HG03342 (cell line): ENCODE measurements around the gene CCSER2.
"Not testable (repeated sequence)": the region's sequence is repeated elsewhere in the genome, so short reads cannot be mapped to it uniquely, and the experiment has no call there.

Experiments used
- ATAC-seq: cut with Tn5 transposase; IDR thresholded peaks from one replicate; pipeline ENCODE4 v1.9.1; 2021; ENCODE audit warnings: mild to moderate bottlenecking, moderate library complexity; ENCODE audit not compliant: unreplicated experiment

The CCSER2 gene

DNA sequence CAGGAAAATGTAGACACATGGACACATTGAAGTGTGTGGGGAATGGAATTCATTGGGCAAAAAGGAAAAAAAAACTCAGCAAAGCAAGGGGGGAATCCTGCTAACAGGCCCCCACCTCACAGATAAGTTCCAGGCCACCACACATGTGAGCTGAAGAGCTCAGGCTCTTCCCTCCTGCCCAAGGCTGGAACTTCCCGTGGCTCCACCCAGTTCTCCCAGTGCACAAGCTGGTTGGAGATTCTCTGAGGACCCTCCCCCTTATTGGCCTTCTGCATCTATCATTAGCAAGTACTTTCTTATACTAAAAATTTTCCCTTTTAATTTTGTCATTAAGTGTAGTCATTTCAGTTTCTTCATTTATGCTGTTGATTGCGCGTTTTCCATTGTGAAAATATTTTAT lies 190.8 kb downstream of the CCSER2 start:
- ATAC-seq = no peak

DNA sequence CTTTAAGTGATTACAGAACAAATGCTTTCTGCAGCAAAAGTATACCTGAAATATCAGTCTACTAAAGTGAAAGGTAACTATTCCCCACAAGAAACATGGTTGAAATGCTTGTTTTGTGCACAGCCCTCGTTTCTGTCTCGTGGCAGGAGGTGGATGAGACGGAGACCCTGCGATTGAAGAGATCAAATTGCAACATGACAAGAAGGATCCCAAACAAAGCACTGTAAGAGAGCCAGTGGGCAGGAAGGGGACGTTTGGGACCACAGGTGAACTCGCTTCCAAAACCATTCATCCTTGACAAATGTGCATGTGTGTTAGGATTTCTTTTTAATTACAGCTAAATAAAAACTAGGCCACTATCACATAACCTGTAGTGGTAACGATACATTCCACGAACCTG lies 192.6 kb downstream of the CCSER2 start:
- no peak for ATAC-seq

DNA sequence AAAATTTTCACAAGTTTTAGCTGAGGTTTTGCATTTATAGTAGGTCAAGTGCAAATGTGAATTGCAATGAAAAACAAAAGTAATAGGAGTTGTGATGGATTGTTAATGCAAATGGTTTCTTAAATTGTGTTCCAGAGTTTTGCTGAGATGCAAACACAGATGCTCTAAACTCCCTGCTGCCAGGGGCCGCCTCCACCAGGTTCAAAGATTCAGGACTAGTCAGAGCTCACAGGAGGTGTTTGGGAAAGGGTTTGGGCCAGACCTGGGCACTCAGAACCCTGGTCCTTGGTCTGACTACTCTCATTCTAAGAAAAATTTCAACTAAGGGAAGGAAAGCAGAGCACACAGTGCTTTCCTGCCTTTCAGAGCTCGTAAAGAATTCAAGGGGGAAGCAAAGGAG lies 193.1 kb downstream of the CCSER2 start:
- ATAC-seq = no peak

DNA sequence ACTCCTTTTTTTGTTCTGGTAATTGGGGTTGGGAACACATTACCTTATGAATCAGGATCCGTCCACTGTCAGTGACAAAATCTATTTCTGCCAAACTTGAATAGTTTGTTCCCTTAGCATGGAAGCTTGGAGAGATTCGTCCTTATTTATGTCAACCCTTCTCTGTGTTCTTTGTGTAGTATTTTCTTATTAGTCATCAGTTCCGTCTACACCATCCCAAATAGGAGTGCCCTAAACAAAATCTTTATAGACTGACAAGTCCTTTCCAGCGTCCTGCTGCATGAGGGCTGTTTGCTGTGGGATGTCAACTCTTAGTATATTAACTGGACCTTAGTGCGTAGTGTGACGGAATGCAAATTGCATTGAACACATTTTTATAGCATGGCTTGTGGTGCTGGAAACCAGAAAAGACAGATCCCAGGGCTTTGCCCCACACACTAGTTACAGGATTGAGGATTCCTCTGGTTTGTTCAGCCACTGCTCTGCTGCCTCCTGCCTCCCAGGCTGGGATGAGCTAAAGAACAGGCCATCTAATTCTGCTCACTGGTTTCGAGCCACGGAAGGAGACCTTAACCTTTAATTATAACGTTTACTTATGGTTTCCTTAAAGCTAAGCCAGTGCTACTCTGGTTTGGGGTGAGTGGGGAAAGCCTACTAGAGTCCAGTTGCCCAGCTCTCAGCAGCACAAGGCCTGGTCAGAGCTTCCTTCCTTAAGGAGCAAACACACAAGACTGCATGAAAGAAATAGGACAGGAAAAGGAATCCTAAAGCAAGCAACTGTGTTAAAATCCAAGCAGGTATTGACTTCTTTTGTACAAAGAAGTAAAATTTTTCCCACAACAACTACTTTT lies 194.4 kb downstream of the CCSER2 start:
- no peak for ATAC-seq

DNA sequence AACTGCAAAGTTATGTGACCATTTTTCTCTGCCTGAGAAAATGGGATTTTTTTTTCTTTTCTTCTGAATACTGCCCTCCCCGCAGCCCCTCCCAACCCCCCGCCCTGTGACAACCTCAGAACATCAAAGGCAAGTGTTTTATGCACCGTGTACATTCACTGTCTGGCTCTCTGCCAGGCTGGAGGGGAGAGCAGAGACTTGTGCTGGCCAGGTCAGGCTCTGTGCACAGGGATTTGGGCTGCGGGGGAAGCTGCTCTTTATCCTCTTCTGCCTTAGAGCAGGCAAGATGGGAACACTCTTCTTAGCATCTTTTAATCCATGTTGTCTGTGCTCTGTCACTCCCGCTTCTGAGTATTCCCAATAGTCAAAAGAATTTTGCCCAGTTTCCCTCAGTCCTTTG lies 195.1 kb downstream of the CCSER2 start:
- no peak for ATAC-seq

DNA sequence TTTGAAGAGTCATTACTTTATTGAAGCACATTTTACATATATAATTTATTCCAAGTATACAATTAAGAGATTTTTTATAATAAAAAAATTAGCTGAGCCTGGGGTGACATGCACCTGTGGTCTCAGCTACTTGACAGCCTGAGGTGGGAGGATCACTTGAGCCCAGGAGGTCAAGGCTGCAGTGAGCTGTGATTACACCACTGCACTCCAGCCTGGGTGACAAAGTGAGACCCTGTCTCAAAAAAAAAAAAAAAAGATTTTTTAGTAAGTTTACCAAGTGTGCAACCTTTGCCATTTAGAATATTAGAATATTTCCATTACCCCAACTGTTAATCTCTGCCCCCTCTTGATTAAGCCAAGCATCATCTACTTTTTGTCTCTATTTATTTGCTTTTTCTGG lies 196.0 kb downstream of the CCSER2 start:
- ATAC-seq = no peak

DNA sequence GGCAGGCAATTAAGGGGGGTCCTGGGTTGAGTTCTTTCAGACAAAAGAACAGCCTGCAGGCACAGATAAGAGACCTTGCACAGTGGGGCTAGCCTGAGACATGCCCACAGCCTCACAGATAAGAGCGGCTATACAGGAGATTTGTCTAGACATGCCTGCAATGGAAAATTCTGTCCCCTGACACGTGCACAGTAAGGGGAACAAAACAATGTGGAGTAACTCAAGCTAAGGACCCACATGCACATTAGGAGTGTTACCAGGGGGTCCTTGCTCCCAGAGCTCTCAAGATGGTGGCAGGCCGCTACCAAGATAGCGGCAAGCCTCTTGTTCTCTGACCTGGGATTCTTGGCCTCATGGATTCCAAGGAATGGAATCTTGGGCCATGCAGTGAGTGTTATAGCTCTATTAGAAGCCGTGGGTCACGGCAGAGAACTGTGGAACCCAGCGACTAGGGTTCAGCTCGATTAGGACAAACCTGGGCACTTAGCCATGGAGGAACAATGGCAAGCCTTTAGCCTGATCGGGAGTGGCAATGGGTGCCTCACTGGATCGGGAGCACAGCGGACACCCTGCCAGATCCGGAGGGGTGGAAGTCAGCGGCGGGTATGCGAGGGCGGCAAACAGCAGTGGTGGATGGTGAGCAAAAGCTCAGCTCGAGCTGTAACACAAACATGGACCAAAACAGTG lies 196.9 kb downstream of the CCSER2 start:
- ATAC-seq = no peak

DNA sequence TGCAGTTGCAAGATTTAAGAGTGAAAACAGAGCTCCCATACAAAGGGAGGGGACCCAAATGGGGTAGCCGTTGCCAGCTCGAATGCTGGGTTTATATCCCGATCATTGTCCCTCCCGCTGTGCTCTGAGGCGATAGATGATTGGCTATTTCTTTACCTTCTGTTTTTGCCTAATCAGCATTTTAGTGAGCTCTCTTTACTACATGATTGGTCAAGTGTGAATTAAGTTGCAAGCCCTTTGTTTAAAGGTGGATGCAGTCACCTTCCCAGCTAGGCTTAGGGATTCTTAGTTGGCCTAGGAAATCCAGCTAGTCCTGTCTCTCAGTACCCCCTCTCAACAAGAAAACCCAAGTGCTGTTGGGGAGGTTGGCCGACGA lies 197.4 kb downstream of the CCSER2 start:
- ATAC-seq = not testable (repeated sequence)

DNA sequence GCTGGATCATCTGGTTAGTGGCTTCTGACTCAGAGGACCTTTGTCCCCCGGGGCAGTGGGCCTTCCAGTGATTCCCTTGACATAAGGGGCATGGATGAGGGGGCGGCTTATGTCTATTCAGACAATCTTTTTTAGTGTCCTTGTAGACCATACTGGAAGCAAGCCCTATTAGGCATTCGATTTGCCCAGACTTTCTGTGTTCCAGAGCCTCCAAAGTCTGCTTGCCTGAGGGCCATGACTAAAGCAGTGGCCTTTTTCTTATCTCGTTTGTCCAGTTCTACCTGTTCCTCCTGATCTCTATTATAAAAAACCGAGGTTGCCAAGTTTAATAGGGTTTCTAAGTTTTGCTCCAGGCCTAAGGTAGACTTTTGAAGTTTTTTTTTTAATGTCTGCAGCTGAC lies 199.0 kb downstream of the CCSER2 start:
- not testable (repeated sequence) for ATAC-seq

DNA sequence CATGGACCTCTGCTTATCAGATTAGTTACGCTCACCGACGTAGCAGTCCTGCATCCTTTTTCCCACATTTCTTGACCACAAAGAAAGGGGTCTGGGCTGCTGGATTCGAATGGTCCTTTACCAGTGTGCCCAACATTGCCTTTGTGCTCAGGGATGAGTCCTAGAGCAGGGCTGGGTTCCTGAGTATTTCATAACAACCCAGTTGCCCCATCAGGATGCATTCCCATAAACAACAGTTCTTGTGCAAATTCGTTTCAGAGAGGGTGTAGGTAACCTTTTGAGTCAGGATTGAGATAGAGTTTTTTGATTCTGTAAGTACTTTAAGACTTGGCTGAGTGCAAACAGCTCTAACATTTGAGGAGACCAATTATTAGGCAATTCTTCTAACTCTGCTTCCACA lies 200.1 kb downstream of the CCSER2 start:
- ATAC-seq = not testable (repeated sequence)

DNA sequence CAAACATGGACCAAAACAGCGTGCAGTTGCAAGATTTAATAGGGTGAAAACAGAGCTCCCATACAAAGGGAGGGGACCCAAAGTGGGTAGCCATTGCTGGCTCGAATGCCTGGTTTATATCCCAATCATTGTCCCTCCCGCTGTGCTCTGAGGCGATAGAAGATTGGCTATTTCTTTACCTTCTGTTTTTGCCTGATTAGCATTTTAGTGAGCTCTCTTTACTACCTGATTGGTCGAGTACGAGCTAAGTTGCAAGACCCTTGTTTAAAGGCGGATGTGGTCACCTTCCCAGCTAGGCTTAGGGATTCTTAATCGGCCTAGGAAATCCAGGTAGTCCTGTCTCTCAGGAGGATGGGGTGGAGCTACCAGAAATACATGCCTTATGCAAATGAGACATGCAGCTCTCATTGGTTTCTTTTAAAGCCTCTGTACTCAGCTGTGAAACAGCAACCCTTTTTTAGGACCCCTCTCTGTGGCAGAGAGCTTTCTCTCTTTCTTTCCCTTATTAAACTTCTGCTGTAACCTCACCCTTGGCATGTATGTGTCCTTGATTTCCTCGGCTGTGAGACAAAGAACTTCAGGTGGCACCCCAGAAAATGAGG lies 202.4 kb downstream of the CCSER2 start:
- ATAC-seq = no peak

DNA sequence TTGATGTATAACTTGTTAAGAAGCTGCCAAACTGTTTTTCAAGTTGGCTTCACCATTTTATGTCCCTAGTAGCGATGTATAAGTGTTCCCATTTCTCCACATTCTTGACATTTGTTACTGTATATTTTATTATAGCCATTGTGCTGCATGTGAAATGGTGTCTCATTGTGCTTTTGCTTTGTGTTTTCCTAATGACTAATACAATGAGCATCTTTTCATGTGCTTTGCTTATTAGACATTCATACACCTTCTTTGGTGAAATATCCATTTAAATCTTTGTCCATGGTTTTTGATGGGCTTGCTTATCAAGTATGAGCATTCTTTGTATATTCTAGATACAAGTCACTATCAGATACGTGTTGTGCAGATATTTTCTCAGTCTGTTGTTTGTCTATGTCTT lies 203.0 kb downstream of the CCSER2 start:
- no peak for ATAC-seq

DNA sequence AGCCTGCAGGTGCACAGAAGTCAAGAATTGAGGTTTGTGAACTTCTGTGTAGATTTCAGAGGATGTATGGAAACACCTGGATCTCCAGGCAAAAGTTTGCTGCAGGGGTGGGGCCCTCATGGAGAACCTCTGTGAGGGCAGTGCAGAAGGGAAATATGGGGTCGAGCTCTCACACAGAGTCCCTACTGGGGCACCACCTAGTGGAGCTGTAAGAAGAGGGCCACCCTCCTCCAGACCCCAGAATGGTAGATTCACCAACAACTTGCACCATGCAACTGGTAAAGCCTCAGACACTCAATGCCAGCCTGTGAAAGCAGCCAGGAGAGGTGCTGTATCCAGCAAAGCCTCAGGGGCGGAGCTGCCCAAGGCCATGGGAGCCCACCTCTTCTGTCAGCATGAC lies 205.8 kb downstream of the CCSER2 start:
- ATAC-seq = no peak

DNA sequence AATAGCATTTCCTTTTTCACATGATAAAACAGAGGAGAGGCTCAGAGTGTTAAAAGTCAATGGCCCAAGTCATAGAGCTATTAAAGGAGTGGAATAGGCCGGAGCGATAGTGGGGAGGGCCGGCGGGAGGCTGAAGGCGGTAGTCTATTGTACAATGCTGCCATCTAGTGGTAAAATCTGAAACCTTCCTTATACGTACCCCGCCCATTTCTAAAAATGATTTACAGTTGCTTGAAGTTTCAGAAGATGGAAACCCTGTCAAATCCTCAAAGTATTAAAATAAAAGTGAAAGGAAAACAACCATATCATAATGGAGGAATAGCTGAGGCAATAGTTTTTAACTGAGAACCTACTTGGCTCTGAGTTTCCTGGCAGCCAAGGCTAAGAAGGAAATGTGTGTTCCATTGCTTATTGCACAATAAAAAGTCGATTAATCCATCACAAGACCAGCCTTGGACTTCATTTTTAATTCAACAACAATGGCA lies 209.1 kb downstream of the CCSER2 start:
- peak; percentile 76 for ATAC-seq

DNA sequence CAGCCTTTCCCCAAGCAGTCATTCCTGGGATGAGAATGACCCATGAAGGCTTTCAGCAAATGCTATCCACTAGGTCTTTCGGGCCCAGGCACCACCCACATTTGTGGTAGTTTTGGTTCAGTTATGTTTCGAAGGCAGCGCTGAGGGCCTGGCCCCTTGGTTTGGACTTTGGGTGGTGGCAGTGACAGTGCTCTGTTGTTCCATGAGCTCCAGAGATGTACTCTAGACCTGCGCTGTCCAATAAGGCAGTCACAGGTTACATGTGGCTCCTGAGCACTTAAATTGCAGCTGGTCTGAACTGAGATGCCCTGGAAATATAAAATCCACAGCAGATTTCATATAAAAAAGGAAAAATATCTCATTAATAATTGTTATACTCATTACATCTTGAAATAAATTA lies 209.6 kb downstream of the CCSER2 start:
- ATAC-seq = no peak

DNA sequence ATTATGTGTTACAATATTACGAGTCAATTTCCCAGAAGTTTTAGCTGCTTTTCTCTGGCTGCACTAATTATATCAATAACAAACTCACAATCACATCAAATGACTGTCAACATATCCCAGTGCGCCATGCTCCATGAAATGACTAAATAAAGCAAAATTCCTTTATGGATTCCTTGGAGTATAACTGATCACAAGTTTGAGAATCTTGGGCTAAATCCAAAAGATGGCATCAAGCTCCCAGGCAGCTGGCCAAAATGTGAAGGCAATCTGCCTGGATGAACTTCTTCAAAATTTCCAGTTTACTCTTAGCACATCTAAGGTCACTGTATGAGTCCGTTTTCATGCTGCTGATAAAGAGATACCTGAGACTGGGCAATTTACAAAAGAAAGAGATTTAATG lies 210.8 kb downstream of the CCSER2 start:
- no peak for ATAC-seq

DNA sequence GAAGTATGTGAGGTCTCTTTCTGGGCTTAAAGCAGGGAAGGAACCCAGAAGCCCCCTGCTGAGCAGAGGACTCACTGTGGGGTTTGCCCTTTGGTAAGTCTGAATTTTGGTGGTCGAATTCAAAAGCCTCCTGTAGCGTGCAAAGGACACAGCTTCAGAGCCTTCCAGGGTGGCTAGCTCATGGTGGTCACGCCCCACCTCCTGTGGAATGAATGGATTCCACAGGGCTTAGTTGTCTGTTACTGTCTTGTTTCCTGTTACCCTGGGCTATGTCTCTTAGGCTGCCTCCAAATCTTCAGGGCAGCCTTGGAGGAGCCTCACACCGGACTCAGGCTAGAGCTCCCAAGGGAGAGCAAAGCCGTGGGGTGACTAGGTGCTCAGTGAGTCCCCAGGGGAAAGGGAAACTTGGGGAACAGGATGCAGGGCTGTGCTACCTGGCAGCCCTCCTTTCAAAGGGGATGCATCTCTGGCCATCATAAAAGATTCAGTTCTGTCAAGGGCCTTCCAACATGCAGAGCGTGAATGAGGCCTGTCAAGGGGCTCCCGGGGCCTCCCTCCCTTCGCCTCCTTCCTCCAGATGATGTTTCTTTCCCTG lies 211.7 kb downstream of the CCSER2 start:
- ATAC-seq = peak; percentile 8

DNA sequence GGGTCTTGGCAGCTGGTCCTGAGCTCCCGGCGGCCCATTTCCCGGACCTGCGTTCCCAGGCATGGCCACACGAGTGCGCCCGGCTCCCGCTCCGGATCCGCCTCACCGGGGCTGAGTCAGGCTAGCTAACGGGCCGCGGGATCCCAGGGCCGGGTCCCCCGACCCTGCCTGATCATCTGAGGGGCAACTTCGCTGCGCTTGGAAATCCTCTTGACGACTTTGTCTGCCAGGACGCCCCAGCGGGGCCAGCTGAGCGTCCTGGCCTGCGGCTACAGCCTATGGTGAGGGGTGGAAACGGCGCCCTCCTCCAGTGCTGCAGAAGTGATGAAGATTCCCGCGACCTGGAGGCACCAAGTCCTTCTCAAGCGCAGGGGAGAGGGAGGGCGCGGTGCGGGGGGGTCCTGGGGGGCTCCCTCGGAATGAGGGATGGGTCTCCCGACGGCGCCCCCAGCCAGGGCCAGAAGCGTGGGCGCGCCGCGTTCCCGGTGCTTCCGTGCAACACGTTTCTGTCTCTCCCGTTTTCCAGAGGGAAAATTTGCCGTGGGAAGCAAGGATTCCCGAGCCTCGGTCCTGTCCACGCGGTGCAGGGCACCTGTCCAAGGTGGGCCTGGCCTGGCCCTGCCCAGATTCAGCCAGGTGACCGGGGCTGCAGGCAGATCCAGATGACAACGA lies 212.4 kb downstream of the CCSER2 start:
- ATAC-seq = peak; percentile 76

DNA sequence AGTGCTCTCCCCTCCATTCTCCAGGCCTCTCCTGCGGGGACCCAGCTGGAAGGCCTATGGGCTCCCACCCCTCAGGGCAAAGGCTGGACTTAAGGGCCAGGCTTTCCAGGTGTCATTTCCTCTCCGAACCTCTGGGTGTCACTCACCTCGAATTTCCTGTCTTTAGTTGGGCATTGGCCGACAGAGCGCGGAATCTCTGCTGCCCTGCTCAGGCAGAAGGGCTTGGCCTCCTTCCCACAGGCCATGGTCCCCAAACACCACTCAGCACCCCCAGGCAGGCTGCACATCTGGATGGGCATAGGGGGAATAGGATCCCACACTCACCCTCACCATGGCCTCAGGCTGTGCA lies 212.9 kb downstream of the CCSER2 start:
- no peak for ATAC-seq

DNA sequence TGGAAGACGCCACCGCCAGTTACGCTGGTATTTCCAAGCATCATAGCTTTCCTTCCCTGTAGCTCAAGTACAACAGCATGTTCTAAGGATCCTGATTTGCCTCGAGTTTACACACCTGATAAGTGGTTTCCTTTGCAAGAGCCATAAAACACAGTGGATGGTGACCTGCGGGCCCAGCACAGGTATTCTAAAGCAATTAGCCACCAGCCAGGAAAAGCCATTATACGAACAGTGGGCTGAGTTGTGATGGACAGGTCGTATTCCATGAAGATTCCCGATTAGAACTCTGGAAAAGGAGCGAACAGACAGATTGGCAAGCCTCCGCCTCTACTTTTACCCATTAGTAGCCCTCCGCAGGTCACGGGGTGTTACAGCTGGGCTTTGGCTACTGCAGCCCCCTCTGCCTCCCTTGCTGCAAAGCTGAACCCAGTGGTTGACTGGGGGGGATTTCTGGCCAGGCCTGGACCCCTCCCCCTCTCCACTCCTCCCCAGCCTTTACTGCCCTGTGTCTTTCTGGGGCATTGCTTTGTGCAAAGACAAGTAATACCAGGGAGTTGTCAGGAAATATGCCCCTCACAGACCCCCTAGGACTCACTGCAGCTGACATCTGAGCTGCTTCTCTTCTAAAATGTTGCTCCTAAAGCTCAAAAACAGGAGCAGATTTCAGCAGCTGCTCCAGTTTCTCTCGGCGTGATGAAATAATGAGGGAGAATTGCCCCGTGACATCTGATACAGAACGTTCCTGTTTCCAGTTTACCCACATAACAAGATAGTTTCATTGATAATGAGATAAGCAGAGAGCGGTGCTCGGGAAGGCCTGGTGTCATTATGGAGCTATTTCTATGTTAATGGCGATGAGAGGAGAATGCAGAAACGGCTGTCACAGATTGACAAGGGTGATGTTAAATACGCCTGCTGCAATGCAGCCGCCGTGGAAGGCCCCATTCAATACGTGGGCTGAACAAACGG lies 214.4 kb downstream of the CCSER2 start:
- no peak for ATAC-seq
